SKM-1 treated with dmso at 0.1 percent for 144 hours (cell line): ENCODE results near the gene SLC6A19.
"Not testable (repeated sequence)": the region's sequence is repeated elsewhere in the genome, so short reads cannot be mapped to it uniquely, and the experiment has no call there.

Experiments
- DNase-seq: peaks from one replicate; lab custom pipeline; 2025; ENCODE audit not compliant: unreplicated experiment; lab: John Stamatoyannopoulos, UW

SLC6A19 gene

GRCh38 chr5:1220351-1220750 lies 19.0 kb downstream of the SLC6A19 start:
- no peak for DNase-seq

- no peak for DNase-seq
Measured at GRCh38 chr5:1220831-1221230, 19.4 kb downstream of the SLC6A19 start.

GRCh38 chr5:1221721-1222120 lies 20.3 kb downstream of the SLC6A19 start:
- DNase-seq: no peak

- no peak for DNase-seq
Measured at GRCh38 chr5:1222147-1222546, 20.8 kb downstream of the SLC6A19 start.

GRCh38 chr5:1222621-1223277 lies 21.4 kb downstream of the SLC6A19 start:
- no peak for DNase-seq

GRCh38 chr5:1223278-1223670 lies 21.9 kb downstream of the SLC6A19 start:
- no peak for DNase-seq

- no peak for DNase-seq
Measured at GRCh38 chr5:1224631-1225030, 23.2 kb downstream of the SLC6A19 start.

GRCh38 chr5:1225081-1225480 lies 23.7 kb downstream of the SLC6A19 start, which contains the start of gene SLC6A18:
SLC6A18 (plus strand) TSS chr5:1225381; CDS start chr5:1225478, 97 bp downstream.
- no peak for DNase-seq

- no peak for DNase-seq
Measured at GRCh38 chr5:1226231-1226630, 24.8 kb downstream of the SLC6A19 start.

GRCh38 chr5:1226839-1227581 lies 25.6 kb downstream of the SLC6A19 start:
- no peak for DNase-seq

GRCh38 chr5:1227667-1228066 lies 26.3 kb downstream of the SLC6A19 start:
- DNase-seq: no peak

GRCh38 chr5:1228120-1228519 lies 26.7 kb downstream of the SLC6A19 start:
- no peak for DNase-seq

GRCh38 chr5:1229023-1229422 lies 27.6 kb downstream of the SLC6A19 start:
- DNase-seq: not testable (repeated sequence)

- DNase-seq: no peak
Measured at GRCh38 chr5:1229822-1230221, 28.4 kb downstream of the SLC6A19 start.

- DNase-seq: no peak
Measured at GRCh38 chr5:1230551-1230950, 29.2 kb downstream of the SLC6A19 start.

- DNase-seq: no peak
Measured at GRCh38 chr5:1231354-1231905, 30.0 kb downstream of the SLC6A19 start.

GRCh38 chr5:1232780-1233179 lies 31.4 kb downstream of the SLC6A19 start:
- DNase-seq: no peak

GRCh38 chr5:1235379-1235778 lies 34.0 kb downstream of the SLC6A19 start:
- DNase-seq: no peak

GRCh38 chr5:1235838-1236237 lies 34.4 kb downstream of the SLC6A19 start:
- no peak for DNase-seq

GRCh38 chr5:1239505-1240251 lies 38.3 kb downstream of the SLC6A19 start:
- DNase-seq: no peak

- DNase-seq: no peak
Measured at GRCh38 chr5:1240496-1241260, 39.3 kb downstream of the SLC6A19 start.
